ENCODE results near the gene TMEM35B. TPM values are rescaled to one million over a fixed set of nuclear protein-coding genes. Genes with fewer than 3 reads are reported as not detected.

Gene TMEM35B
- total and polyA plus RNA-seq, 2 experiments from 2014 or later = 7.6 to 27.1 TPM

DNA sequence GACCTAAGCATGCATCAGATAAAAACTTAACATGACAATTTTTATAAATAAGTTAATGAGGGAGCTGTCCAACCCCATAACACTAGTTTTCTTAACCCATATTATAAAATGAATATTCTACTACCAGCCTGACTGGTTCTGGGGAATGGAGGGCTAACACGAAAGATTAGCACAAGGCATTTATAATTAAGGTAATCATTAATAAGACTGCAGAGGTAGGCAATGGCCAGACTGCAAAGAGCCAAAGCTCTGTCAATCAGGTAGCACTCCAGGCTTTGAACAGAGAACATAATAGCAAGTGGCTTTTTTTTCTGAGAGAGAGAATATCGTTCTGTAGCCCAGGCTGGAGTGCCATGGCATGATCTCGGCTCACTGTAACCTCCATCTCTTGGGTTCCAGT, 20.6 kb upstream of the TMEM35B start (continued):
- no peak for TF ChIP-seq EZH2phosphoT487 (IDR thresholded peaks at IDR 0.05; ENCODE audit: unreplicated experiment)
- TF ChIP-seq CTCF (conservative IDR thresholded peaks at IDR 0.05; ENCODE audit: low read depth in 2 of 2) = no peak
- TF ChIP-seq CREB1 (CRISPR knock-in tag; IDR thresholded peaks at IDR 0.05; ENCODE audit: low read depth) = no peak
- TF ChIP-seq, protein P1, sequence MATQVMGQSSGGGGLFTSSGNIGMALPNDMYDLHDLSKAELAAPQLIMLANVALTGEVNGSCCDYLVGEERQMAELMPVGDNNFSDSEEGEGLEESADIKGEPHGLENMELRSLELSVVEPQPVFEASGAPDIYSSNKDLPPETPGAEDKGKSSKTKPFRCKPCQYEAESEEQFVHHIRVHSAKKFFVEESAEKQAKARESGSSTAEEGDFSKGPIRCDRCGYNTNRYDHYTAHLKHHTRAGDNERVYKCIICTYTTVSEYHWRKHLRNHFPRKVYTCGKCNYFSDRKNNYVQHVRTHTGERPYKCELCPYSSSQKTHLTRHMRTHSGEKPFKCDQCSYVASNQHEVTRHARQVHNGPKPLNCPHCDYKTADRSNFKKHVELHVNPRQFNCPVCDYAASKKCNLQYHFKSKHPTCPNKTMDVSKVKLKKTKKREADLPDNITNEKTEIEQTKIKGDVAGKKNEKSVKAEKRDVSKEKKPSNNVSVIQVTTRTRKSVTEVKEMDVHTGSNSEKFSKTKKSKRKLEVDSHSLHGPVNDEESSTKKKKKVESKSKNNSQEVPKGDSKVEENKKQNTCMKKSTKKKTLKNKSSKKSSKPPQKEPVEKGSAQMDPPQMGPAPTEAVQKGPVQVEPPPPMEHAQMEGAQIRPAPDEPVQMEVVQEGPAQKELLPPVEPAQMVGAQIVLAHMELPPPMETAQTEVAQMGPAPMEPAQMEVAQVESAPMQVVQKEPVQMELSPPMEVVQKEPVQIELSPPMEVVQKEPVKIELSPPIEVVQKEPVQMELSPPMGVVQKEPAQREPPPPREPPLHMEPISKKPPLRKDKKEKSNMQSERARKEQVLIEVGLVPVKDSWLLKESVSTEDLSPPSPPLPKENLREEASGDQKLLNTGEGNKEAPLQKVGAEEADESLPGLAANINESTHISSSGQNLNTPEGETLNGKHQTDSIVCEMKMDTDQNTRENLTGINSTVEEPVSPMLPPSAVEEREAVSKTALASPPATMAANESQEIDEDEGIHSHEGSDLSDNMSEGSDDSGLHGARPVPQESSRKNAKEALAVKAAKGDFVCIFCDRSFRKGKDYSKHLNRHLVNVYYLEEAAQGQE (IDR thresholded peaks at IDR 0.05; ENCODE audit: unreplicated experiment) = no peak

DNA sequence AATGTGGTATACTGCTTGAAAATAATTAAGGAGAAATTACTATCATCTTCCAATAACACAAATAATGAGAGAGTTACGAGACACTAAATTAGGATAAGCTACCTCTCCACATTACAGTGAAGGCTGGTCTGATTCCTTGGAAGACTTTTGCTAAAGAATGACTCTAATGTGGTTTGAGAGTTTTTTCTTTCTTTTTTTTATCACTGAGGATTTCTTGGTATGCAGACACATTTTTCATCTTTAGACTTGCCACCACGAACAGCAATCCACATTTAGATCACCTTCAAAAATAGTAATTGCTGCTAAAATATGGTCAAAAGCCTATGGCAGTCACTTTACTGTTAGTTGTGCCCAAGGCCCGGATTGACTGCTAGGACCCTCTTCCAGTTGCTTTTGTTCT, 16.6 kb upstream of the TMEM35B start:
- H3K27me3 Mint-ChIP-seq (ENCODE audit: insufficient read depth, low read depth, poor library complexity) = peaks cover 2% of the 10 kb centered on the region
- no peaks in the 10 kb centered on the region for H3K27me3 ChIP-seq (ENCODE audit: insufficient read depth)
- H3F3A ChIP-seq (replicated peaks; ENCODE audit: low read depth) = no peaks in the 10 kb centered on the region
- ATAC-seq (no peak), DNase-seq (ENCODE audit: low spot score) (no peak)
- no peak overlapping the region for H3K4me2 ChIP-seq
- TF ChIP-seq STAT1 (IDR thresholded peaks at IDR 0.05; ENCODE audit: unreplicated experiment) = no peak
- TF ChIP-seq, protein P1 (IDR thresholded peaks at IDR 0.05; ENCODE audit: unreplicated experiment) = no peak
- H3K27ac Mint-ChIP-seq = no peak overlapping the region
- H3K36me3 Mint-ChIP-seq (ENCODE audit: low read depth) = no peaks in the 10 kb centered on the region
- H3K4me1 Mint-ChIP-seq = no peaks in the 10 kb centered on the region
- H3K4me3 Mint-ChIP-seq = no peak overlapping the region
- H3K36me3 ChIP-seq (ENCODE audit: insufficient read depth) = peaks cover under 1% of the 10 kb centered on the region; the same call in 1 of the 2 replicates
- H3K27ac ChIP-seq (ENCODE audit: low read depth) = no peak overlapping the region
- no peaks in the 10 kb centered on the region for H3K79me2 ChIP-seq (replicated peaks; ENCODE audit: insufficient read depth)
- H3K4me1 ChIP-seq (ENCODE audit: insufficient read depth) = no peaks in the 10 kb centered on the region
- no peak overlapping the region for H3K4me3 ChIP-seq
- no peaks in the 10 kb centered on the region for H3K9me3 Mint-ChIP-seq
- no peaks in the 10 kb centered on the region for H4K20me1 ChIP-seq (replicated peaks; ENCODE audit: insufficient read depth)
- no peaks in the 10 kb centered on the region for H3K9me2 ChIP-seq (ENCODE audit: insufficient read depth)
- no peak overlapping the region for H2AFZ ChIP-seq

Measured in GM23338 (cell line).